ENCODE results near the gene FKBP5. TPM values are rescaled to one million over a fixed set of nuclear protein-coding genes. Genes with fewer than 3 reads are reported as not detected.

Gene FKBP5
- total and polyA plus RNA-seq, 10 donors = 23.8 to 368 (median 148) TPM

- intact Hi-C loops (cut with DNase I; ENCODE audit: low total_unique reads) = no loop called here
These were observed 48.6 kb downstream of the FKBP5 start for GRCh38 chr6:35640017-35640664.

GRCh38 chr6:35638679-35639078 is 50.0 kb downstream of the FKBP5 start:
- H3K27ac ChIP-seq = no peak overlapping the region
- peaks cover 10 to 100% (median 54%) of the 10 kb centered on the region in 6 donors for H3K36me3 ChIP-seq
- TF ChIP-seq POLR2AphosphoS5 (IDR thresholded peaks at IDR 0.05) (peak in 1 of 3 donors; percentile 45), CTCF (IDR thresholded peaks at IDR 0.05 in 8 of 11, conservative IDR thresholded peaks at IDR 0.05 in 3 of 11) (no peak)
- no peaks in the 10 kb centered on the region for H3K27me3 ChIP-seq (replicated peaks in 1 of 7)
- no peaks in the 10 kb centered on the region for H3K9me3 ChIP-seq
- intact Hi-C loops (cut with DNase I; ENCODE audit: low total_unique reads) = no loop called here
- no peak for DNase-seq
- 84 to 96% (median 94%) methylated on average over 3 of the region's 3 CpGs for WGBS, 5 donors
- peaks cover 0 to 85% (median 14%) of the 10 kb centered on the region in 6 donors for H3K4me1 ChIP-seq
- no peak overlapping the region for H3K4me3 ChIP-seq

More at GRCh38 chr6:35640017-35640664, 48.6 kb downstream of the FKBP5 start:
- WGBS, 5 donors = 91 to 94% (median 93%) methylated on average over 6 of the region's 6 CpGs
- Histone ChIP-seq H3K36me3 (peaks cover 13 to 100% (median 52%) of the 10 kb centered on the region in 6 donors), H3K27me3 (replicated peaks in 1 of 7) (no peaks in the 10 kb centered on the region), H3K4me1 (peaks cover 0 to 85% (median 9%) of the 10 kb centered on the region in 6 donors), H3K27ac (peak overlapping the region in 1 of 8 donors; percentile 8), H3K9me3 (no peaks in the 10 kb centered on the region), H3K4me3 (no peak overlapping the region)
- DNase-seq = no peak
- no peak for TF ChIP-seq CTCF (IDR thresholded peaks at IDR 0.05 in 8 of 11, conservative IDR thresholded peaks at IDR 0.05 in 3 of 11)
- peak in 1 of 3 donors; percentile 48 for TF ChIP-seq POLR2AphosphoS5 (IDR thresholded peaks at IDR 0.05)

- no peak for DNase-seq
- Histone ChIP-seq H3K27me3 (replicated peaks in 1 of 7) (no peaks in the 10 kb centered on the region), H3K36me3 (peaks cover 10 to 100% (median 54%) of the 10 kb centered on the region in 6 donors), H3K4me3 (no peak overlapping the region), H3K4me1 (peaks cover 0 to 80% (median 13%) of the 10 kb centered on the region in 6 donors), H3K9me3 (no peaks in the 10 kb centered on the region), H3K27ac (peak overlapping the region in 1 of 8 donors; percentile 2)
- intact Hi-C loops (cut with DNase I; ENCODE audit: low total_unique reads) = no loop called here
- TF ChIP-seq CTCF (IDR thresholded peaks at IDR 0.05 in 8 of 11, conservative IDR thresholded peaks at IDR 0.05 in 3 of 11) (no peak), POLR2AphosphoS5 (IDR thresholded peaks at IDR 0.05) (no peak), POLR2A (IDR thresholded peaks at IDR 0.05) (no peak)
- 90 to 100% (median 96%) methylated on average over 1 of the region's 1 CpG for WGBS, 5 donors
These were observed 50.8 kb downstream of the FKBP5 start for GRCh38 chr6:35637911-35638310.

All from spleen (tissue), 11 donors.